GM12801 (cell line): Measurements from ENCODE around the gene NCK2.

Experiments
- CTCF ChIP-seq: IDR thresholded peaks from one replicate; pipeline ENCODE4 v1.5.1; 2011; ENCODE audit warnings: control low read depth; ENCODE audit not compliant: insufficient read length; ENCODE audit errors: extremely low read depth

The NCK2 gene

GRCh38 chr2:105866216-105867185 is 121.8 kb downstream of the NCK2 start:
- no peak for TF ChIP-seq CTCF

GRCh38 chr2:105867587-105867986 is 122.9 kb downstream of the NCK2 start:
- no peak for TF ChIP-seq CTCF

- no peak for TF ChIP-seq CTCF
Observed at GRCh38 chr2:105868060-105868459, 123.3 kb downstream of the NCK2 start.

GRCh38 chr2:105869341-105869740 is 124.6 kb downstream of the NCK2 start:
- TF ChIP-seq CTCF, result no peak

GRCh38 chr2:105870062-105870461 is 125.3 kb downstream of the NCK2 start:
- no peak for TF ChIP-seq CTCF

- TF ChIP-seq CTCF, result no peak
Observed at GRCh38 chr2:105870858-105871257, 126.1 kb downstream of the NCK2 start.

- TF ChIP-seq CTCF, result no peak
Observed at GRCh38 chr2:105872142-105872728, 127.5 kb downstream of the NCK2 start.
